Sciatic nerve (tissue), 2 donors: ENCODE data around the gene DGKD. TPM values are rescaled to one million over a fixed set of nuclear protein-coding genes. Genes with fewer than 3 reads are reported as not detected.

Experiments used
- ATAC-seq: fragments of 200-7000 bp; cut with Tn5 transposase; one replicate; pipeline ENCODE4 v1.9.1; 2020; ENCODE audit warnings: mild to moderate bottlenecking, moderate library complexity
- DNase-seq: peaks from one replicate; pipeline ENCODE4 v3.0.0-alpha.2; 2020; ENCODE audit warnings: low spot score
- intact Hi-C: fragments of 100-400 bp; cut with DNase I; formaldehyde crosslinking; loops from one replicate; pipeline ENCODE4 v1.14.2; 2022
- total RNA-seq: library from RNA; stranded (reverse); fragmentation: NEBNext Ultra II Directional; extraction: Animal tissue kit (Norgen Biotek cat#: 25700); gene quantifications from one replicate; pipeline ENCODE4 v1.2.1, GENCODE V29; 2021
- donor health status: DM: no; HTN: no; CAD: no.
- donor health status: DM: no; HTN: no; CAD: no.

DGKD gene
- total RNA-seq, 1 donor from 2014 or later, result 35.8 TPM

GRCh38 chr2:233474308-233475160 is 120.2 kb downstream of the DGKD start:
- intact Hi-C loops, result no loop called here
- no peak for DNase-seq

GRCh38 chr2:233476063-233476410 is 121.7 kb downstream of the DGKD start:
- ATAC-seq, result no peak
- intact Hi-C loops, result no loop called here
- DNase-seq, result no peak

More at GRCh38 chr2:233474308-233475160, 120.2 kb downstream of the DGKD start:
- ATAC-seq, result no peak

- ATAC-seq (no peak), DNase-seq (no peak)
- intact Hi-C loops, result no loop called here
Measured at GRCh38 chr2:233476651-233477547, 122.6 kb downstream of the DGKD start.

GRCh38 chr2:233477548-233478433 is 123.5 kb downstream of the DGKD start:
- intact Hi-C loops, result no loop called here
- ATAC-seq (no peak), DNase-seq (peak; percentile 42)

GRCh38 chr2:233479616-233480489 is 125.6 kb downstream of the DGKD start:
- intact Hi-C loops, result no loop called here
- ATAC-seq (peak; percentile 6), DNase-seq (peak; percentile 52)

- peak; percentile 9 for ATAC-seq
- DNase-seq, result peak; percentile 55
- intact Hi-C loops, result no loop called here
Measured at GRCh38 chr2:233480490-233481202, 126.4 kb downstream of the DGKD start.

- intact Hi-C loops, result no loop called here
- ATAC-seq (no peak), DNase-seq (peak; percentile 42)
Measured at GRCh38 chr2:233481368-233482142, 127.3 kb downstream of the DGKD start.

GRCh38 chr2:233482616-233483015 is 128.3 kb downstream of the DGKD start:
- intact Hi-C loops, result no loop called here
- DNase-seq (no peak), ATAC-seq (no peak)

GRCh38 chr2:233485726-233486125 is 131.4 kb downstream of the DGKD start:
- no peak for DNase-seq
- intact Hi-C loops, result no loop called here
- no peak for ATAC-seq

- DNase-seq (no peak), ATAC-seq (no peak)
- intact Hi-C loops, result no loop called here
Measured at GRCh38 chr2:233486357-233486756, 132.1 kb downstream of the DGKD start.

- ATAC-seq (no peak), DNase-seq (no peak)
- intact Hi-C loops, result no loop called here
Measured at GRCh38 chr2:233486778-233487552, 132.7 kb downstream of the DGKD start.

GRCh38 chr2:233487748-233488345 is 133.6 kb downstream of the DGKD start:
- no peak for DNase-seq
- ATAC-seq, result no peak
- intact Hi-C loops, result no loop called here

GRCh38 chr2:233489143-233489542 is 134.8 kb downstream of the DGKD start:
- DNase-seq (no peak), ATAC-seq (no peak)
- intact Hi-C loops, result no loop called here

GRCh38 chr2:233489666-233490065 is 135.4 kb downstream of the DGKD start:
- DNase-seq (no peak), ATAC-seq (peak; percentile 79)
- intact Hi-C loops, result no loop called here

GRCh38 chr2:233490831-233491230 is 136.5 kb downstream of the DGKD start:
- ATAC-seq, result no peak
- intact Hi-C loops, result no loop called here

GRCh38 chr2:233491326-233491725 is 137.0 kb downstream of the DGKD start:
- DNase-seq (no peak), ATAC-seq (no peak)
- intact Hi-C loops, result no loop called here

More at GRCh38 chr2:233490831-233491230, 136.5 kb downstream of the DGKD start:
- no peak for DNase-seq
